HG03469 (cell line): ENCODE data around the gene FDX2.

ENCODE experiments used
- ATAC-seq: cut with Tn5 transposase; IDR thresholded peaks from one replicate; pipeline ENCODE4 v1.9.1; 2021; ENCODE audit warnings: mild to moderate bottlenecking, moderate library complexity, moderate number of reproducible peaks; ENCODE audit not compliant: unreplicated experiment

FDX2 gene

DNA sequence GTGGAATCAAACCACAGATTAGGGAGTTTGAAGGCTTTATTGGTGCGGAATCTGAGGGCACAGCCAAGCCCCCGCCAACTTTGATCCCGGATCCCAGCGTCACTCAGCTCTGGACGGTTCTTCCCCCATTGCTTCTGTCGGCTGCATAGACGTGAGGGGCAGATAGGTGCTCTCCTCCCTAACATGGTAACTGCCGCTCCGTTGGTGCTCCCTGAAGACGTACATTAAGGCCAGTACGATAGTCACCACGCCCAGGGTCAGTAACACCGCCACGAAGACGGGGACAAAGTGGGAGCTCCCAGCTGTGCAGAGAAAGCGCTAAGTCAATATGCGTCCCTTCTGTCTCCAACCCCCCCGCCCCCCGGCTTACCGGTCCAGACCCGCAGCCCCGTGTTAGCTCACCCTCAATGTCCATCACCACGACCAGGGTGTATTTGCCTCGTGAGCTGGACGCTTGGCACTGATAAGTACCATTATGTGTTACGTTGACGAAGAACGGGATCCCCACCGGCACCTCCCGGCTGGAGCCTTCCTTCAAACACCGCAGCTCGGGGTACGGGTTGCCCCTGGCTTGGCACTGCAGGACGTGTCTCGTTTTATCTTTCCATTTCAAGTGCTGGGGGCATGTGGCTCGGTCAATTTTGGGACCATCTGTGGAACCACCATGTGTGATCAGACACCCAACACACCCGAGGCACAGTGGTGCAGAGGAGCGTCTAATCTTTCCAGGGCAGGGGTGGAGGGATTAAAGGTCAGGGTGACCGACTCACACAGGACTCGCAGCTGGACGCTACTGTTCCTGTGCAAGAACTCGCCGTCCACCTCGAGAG is 18.2 kb upstream of the FDX2 start:
- ATAC-seq: no peak

DNA sequence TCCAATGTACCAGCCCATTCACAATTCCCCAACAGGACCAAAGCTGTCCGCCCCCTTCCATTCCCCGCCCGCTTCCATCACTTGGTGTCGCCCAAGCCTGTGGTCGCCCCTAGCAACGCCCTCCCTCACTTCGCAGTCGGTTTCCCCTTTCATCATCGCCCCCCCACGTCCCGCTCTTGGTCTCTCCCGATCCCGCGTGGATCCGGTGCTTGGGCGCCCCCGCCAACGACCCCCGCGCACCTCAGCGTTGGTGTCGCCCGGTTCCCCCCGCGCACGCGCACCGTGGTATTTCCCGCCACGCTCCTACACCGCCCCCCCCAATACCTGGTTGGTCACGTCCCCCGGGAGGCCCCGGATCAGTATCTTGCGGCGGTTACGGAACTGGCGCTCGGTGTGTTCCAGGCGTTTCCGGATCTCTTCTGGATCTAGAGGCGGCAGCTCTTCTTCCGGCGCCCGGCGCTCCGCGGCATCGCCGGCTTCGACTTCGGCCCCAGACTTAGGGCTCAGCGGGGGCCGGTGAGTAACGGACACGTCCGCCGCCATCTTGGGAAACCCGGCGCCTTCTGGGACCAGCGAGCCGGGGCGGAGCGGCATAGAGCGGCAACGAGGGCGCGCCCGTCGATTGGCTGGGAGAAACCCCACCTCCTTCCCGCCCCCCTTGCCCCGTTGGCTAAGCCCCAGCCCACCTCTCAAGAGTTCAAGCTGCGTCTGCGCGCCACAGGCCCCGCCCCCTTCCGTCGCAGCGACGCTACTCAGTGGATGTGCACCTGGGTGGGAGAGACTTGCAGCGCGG is 17.3 kb upstream of the FDX2 start, which contains the start of gene RAVER1:
RAVER1 (minus strand) TSS at position 565 of the 793 bp plus-strand sequence; CDS start at position 543, 22 bp downstream.
- peak; percentile 47 for ATAC-seq

DNA sequence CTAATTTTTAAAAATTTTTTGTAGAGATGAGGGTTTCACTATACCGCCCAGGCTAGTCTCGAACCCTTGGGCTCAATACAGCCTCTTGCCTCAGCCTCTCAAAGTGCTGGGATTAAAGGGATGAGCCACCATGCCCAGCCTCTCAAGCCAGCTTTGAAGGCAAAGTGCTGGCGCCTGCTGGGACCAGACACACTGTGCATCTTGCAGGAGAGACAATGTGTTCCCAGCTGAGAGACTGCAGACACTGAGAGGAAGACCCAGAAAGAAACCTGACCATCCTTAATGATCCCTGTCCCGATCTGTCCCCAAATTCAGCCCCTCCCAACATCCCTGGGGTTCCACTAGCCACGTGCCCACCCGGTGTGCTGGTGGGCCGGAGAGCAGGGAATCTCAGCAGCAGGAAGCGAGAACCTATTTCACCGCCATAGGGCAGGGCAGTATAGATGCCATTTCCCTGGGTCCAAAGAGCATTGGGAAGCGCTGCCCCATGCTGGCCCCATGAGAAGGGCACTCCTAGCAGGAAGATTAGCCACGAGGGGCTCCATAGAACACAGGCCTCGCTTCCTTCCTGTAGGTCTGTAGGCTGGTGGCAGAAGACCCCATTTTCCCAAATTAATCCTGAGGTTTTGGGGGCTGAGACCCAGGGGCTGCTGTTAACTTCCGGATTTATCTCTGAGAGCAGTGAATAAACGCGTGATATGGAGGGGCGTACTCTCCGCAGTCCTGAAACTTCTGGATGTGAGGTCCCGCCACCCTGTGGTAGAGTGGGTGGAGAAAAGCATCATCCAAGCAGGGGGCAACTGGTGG is 16.5 kb upstream of the FDX2 start:
- ATAC-seq: no peak

DNA sequence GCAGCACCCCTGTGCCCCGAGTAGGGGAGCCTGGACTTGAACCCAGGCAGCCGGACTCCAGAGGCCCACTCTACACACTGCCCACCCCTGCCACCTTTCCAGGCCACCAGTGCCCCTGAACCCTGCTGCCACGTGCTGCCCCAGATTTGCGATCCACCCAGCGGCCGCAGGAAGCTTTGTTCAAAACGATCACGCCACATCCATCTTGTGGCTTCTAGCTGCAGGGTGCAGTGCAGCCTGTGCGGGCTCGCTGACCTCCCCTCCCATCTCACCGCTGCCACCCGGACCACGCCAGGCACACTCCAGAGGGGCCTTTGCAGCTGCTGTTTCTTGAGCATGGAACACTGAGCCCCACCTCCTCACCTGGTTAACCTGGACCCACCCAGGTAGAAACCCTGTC is 13.7 kb upstream of the FDX2 start:
- no peak for ATAC-seq

DNA sequence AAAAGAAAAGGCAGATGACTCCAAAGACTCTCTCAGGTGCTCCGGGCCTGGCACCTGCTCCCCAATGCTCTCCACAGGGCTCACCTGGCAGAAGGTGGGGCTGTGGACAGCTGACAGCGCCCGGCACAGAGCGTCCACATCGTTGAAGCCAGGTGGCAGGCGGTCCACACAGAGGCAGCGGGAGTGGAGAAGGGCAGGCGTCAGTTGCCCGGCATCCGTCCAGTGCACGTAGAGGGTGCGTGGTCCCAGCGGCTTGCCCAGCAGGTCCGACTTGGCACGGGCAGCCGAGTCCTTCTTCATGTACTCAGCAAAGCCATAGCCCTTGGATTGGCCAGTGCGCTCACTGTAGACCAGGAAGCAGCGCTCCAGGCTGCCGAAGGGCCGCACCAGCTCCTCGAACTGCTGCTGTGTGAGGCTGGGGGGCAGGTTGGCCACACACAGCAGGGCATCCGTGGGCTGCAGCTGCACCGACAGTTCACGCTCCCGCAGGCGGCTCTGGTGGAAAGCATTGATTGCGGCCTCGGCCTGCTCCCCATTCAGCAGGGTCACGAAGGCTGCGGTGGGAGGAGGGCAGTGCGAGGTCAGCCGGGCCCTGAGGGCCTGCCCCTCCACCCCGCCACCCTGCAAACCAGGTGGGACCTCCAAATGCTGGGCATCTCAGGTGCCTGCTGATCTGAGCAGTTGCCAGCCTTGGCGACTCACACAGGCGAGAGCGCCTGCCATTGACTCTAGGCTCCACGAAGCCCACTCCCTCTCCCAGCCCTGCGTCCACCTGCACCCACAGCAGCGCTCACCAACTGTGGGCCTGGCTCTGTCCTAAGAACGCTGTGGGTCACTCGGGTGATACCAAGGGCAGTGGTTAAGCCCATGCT is 13.0 kb upstream of the FDX2 start:
- no peak for ATAC-seq

DNA sequence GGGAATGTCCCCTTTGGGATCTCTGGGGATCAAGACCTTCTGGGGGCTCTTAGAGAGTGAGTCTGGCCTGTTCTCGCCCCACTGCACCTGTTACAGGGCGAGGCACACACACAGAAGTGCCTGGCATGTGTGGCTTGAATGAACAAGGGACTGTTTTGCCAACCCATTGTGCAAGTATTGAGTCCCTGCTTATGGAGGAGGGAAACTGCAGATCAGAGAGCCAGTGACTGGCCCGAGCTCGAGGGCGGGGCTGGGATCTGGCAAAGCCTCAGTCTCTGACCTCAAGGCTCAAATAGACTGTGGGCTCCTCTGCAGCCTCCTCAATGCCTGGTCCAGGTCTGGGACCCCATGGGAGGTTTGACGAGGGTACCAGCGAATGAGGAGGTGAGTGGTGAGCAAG is 12.0 kb upstream of the FDX2 start:
- ATAC-seq: no peak

DNA sequence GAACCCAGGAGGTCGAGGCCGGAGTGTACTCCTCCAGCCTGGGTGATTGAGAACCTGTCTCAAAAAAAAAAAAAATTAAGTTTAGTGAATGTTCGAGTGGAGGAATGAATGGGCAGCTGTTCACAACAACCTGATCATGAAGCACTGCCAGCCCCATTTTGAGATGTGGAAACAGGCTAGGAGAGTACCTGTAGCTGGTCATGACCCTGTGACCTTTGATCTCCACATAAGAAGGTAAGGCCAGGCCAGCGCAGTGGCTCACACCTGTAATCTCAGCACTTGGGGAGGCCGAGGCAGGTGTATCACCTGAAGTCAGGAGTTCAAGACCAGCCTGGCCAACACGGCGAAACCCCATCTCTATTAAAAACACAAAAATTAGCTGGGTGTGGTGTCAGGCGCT is 9.9 kb upstream of the FDX2 start:
- ATAC-seq: no peak

DNA sequence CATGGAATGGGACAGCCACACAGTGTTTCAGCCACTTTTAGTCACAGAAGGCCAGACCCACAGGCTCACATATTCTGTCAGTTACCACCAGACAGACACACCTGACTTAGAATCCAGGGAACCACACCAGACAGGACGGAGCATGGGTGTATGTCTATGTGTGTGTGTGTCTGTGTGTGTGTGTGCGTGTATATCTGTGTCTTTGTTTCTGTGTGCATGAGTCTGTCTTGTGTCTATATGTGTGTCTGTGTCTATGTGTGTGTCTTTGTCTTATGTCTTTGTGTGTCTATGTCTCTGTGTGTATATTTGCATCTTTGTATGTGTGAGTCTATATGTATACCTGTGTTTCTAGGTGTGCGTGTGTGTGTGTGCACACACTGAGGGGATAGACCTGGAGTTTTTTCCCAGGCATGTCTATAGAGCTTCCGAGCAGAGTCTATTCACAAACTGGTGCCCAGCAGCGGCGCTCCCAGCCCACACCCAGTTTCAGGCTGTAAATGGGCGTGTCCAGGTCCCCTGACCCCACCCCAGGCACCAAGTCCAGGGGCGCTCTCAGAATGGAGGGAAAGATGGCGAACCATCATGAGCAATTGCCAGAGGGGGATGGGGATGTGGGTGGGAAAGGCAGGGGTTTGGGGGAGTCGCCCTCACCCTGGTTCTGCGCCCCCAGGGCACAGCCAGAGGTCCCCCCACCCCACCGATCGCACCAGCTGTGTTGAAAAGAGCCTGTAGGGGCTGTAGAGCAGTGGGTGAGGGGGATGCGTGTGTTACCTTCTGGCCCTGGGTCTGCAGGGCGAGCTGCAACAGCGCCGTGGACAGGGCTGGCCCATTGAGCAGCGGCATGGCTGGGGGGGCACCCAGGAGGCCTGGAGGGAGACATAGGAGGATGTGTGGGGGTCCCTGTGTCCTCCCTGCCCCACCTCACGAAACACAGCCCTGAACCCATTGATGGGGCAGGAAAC is 6.3 kb upstream of the FDX2 start:
- no peak for ATAC-seq

DNA sequence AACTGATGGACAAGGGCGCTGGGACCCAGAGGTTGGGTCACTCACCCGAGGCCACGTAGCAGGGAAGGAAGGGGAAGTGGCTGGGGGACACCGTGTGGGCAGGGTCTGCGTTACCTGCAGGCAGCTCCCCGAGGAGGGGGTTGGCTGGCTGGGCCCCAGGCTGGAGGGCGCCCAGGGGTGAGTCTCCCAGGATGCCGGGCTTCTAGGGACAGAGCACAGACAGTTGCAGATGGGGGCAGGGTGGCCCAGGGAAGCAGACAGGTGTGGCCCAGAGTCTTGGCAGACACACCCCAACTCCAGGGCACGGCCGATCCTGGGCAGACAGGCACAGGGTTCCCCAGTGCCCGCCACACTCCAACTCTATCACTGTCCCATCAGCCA is 5.6 kb upstream of the FDX2 start:
- ATAC-seq: no peak

DNA sequence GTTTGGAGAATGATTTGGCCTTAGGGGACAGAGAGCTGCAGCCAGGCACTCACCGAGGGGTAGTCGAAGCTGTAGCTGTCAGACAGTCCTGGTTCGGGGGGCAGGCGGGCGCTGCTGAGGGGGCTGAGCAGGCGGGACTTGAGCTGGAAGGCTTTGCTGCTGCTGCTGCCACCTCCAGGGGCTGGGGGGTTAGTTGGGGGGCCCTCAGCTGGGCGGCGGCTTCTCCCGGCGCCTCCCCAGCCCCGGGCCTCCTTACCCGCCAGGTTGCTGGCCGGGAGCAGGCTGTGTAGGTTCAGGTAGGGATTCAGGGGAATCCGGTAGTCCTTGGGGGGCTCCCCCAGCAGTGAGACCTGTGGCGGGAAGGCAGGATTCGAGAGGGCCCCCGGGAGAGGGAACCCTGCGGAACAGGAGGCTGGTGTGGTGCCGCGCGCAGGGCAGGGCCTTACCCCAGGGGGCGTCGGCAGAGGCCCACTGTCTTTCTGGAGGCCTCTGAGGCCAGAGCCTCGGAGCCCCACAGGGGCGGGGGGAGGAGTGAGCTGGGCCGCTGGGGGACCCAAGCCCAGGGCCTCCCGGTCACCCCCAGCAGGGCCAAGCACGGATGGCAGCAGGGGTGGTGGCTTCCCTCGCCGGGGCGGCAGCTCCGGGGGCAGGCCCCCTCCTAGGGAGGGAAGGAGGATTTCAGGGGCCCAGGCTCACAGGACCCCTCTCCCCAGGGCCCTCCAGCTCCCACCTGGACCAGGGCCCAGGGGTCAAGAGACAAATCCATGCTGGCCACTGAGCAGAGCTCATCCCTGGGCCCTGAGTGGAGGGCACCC is 5.0 kb upstream of the FDX2 start:
- ATAC-seq: no peak

DNA sequence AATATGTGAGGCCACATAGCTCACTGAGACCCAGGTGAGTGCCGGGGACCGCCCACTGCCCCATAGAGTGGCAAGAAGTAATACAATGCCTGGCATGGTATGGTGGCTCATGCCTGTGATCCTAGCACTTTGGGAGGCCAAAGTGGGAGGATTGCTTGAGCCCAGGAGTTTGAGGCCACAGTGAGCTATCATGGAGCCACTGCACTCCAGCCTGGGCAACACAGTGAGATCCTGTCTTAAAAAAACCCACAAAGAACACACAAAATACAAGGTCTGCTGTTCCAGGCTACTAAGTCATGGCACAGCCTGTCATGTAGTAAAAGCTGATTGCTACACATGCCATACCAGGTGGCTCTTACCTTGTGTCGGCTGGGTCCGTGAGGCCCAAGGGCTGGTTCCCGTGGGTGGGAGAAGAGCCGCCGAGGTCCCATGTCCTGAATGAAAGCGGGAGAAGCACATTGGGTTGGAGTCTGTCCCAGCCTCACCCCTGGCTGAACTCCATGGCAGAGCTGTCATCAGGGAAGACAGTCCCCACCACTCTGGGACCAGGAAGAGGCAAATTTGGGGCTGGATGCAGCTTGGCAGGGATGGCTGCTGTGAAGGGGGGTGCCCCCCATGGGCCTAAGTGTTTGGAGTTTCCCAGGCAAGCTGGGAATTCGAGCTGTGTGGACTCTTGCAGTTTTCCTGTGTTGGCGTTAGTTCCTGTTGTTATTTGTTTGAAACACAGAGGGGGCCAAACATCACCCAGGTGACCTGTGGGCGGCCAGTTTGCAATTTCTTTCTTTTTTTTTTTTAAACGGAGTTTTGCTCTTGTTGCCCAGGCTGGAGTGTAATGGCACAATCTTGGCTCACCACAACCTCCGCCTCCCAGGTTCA is 3.2 kb upstream of the FDX2 start:
- ATAC-seq: no peak

DNA sequence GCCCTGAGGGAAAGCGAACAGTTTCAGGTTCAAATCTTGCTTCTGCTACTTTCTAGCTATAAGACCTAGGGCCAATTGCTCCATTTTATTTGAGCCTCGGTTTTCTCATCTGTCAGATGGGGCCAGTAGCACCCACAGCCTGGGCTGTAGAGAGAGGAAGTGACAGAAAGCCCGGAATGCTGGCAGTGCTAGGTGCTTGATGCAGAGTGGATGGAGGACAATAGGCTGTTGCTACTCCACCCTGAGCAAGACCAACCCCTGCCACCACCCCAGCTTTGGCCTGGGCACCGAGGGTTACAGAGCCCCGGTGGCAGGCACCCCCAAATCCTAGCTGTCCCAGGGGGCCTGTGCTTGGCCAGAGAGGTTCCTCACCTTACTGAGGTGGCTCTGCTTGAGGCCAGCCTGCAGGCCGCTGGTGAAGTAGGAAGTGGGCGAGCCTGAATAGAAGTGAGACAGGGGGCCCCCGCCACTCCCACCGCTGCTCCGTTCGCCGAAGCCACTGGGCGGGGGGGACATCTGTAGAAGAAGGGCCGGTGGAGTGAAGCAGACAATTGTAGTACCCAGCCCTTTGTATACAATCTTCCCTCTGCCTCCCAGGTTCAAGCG is 2.1 kb upstream of the FDX2 start:
- ATAC-seq: no peak

DNA sequence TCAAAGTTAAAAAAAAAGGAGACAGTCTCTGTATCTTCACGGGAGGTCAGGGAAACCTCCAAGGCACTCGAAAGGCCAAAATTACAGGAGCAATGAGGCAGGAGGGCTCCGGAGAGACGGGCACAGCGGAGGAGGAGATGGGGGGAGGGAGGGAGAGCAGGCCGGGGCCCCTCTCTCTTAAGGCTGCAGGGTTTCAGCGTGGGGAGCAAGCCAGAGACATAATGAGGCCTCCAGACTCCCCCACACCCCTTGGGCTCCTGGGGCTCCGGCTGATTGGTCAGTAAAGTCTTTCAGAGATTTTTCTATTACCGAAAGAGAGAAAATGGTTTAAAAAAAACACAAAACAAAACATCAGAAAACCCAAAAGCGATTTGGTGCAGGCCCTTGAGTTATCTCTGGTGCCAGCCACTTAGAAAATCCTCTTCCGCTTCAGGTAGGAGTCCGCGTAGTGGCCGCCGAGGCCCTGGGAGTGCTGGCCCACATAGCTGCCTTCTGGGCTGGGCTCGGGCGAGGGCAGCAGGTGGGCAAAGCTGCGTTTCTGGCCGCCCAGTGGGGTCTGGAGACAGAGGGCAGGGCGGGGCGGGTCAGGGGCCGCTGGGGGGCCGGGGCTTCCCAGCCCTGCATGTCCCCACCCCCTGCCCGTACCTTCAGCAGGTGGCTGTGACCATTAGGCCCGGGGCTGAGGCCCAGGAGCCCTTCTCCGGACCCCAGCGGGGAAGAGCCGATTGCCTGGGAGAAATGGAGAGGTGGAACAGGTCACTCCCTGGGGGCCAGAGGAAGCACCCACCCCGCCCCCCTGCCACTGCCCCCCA is 1.4 kb upstream of the FDX2 start:
- ATAC-seq: no peak

DNA sequence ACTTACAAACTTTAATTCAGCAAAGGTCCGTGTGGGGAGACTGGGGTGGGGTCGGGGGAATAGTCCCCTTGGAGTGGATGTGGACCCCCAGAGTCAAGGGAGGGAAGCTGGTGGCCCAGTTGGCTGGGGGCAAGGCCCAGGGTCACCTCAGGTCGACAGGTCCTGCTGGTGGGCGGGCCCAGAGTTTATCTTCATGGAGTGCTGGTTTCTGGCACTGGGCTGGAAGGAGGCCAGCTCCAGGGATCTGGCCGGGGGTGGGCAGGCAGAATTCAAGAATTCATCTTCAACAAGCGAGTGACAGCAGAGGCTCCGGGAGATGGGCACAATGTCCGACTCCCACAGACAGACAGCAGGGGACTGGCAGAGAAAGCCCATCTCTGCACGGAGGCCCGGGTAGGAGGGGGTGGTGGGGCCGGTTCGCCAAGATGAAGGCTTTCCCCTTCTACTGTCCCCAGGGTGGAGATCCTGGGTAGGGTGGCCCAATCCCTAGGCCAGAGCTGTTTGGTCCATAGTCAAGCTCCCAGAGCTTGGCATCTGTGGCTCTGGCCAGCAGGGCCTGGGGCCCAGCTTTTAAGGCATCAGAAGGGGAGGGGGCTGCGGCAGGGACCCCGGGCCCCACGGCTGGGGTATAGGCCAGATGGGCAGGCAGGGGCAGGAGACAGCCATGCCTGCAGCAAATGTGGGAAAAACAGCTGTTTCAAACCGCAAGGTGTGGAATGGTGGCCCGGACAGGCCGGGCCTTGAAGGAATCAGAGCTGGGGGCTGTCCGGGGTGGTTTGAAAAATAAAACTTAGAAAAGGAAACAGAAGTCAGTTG is 622 bp upstream of the FDX2 start:
- no peak for ATAC-seq

DNA sequence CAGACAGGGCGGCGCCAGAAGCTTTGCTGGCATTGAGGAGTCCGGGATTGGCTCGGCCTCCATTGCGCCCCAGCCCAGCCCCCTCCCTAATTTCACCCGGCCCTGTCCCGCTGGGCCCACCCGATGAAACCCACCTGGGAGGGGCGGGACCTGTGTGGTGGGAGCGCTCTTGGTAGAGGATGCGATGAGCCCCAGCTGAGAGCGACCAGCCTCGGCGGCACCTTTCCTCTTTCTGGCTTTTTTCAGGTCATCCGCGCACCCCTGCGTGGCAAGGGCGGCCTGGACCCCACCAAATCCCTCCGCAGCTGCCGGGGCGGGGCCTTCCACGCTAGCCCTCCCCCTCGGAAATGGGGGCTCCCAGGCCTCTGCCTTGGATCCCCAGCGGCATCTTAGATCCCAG is 6.4 kb downstream of the FDX2 start, which contains the start of gene ZGLP1:
ZGLP1 (minus strand) TSS at position 393 of the 400 bp plus-strand sequence.
- no peak for ATAC-seq
